GM06990 (cell line): ENCODE data around the gene NAA38.

Source experiments
- DNase-seq: peaks from one replicate; pipeline ENCODE4 v3.0.0-alpha.2; 2011; ENCODE audit not compliant: insufficient read length; ENCODE audit errors: extremely low read depth
- H3K27me3 ChIP-seq: replicated peaks from 2 replicates; pipeline ENCODE4 v1.6.0; 2011; ENCODE audit warnings: low read length; ENCODE audit not compliant: control insufficient read depth, insufficient read depth
- H3K36me3 ChIP-seq: 2 replicates; pipeline ENCODE4 v1.5.1; 2011; ENCODE audit warnings: low read length; ENCODE audit not compliant: control insufficient read depth, insufficient read depth
- H3K4me3 ChIP-seq: replicated peaks from 2 replicates; pipeline ENCODE4 v1.5.1; 2011; ENCODE audit warnings: low read depth, mild to moderate bottlenecking, control low read depth, low read length
- CTCF ChIP-seq: IDR thresholded peaks from 2 replicates; pipeline ENCODE4 v1.5.1; 2011; ENCODE audit warnings: low read length, control low read depth, mild to moderate bottlenecking, inconsistent platforms; ENCODE audit not compliant: insufficient read depth, poor library complexity, severe bottlenecking

The NAA38 gene

GRCh38 chr17:7825206-7825990 is 32.0 kb downstream of the NAA38 start:
- no peak for TF ChIP-seq CTCF
- peaks cover 2% of the 10 kb centered on the region for H3K27me3 ChIP-seq
- no peak overlapping the region for H3K4me3 ChIP-seq
- DNase-seq: no peak
- no peaks in the 10 kb centered on the region for H3K36me3 ChIP-seq

GRCh38 chr17:7824021-7824924 is 33.1 kb downstream of the NAA38 start:
- H3K4me3 ChIP-seq: no peak overlapping the region
- DNase-seq: no peak
- no peaks in the 10 kb centered on the region; the same call in 1 of the 2 replicates for H3K27me3 ChIP-seq
- TF ChIP-seq CTCF: no peak
- no peaks in the 10 kb centered on the region for H3K36me3 ChIP-seq

- no peaks in the 10 kb centered on the region; the same call in 1 of the 2 replicates for H3K27me3 ChIP-seq
- H3K36me3 ChIP-seq: no peaks in the 10 kb centered on the region
- TF ChIP-seq CTCF: no peak
- H3K4me3 ChIP-seq: no peak overlapping the region
- no peak for DNase-seq
Measured at GRCh38 chr17:7823581-7824001, 33.8 kb downstream of the NAA38 start.

GRCh38 chr17:7822126-7822525 is 35.2 kb downstream of the NAA38 start:
- Histone ChIP-seq H3K36me3 (no peaks in the 10 kb centered on the region), H3K4me3 (no peak overlapping the region), H3K27me3 (no peaks in the 10 kb centered on the region; the same call in 1 of the 2 replicates)
- TF ChIP-seq CTCF: no peak
- DNase-seq: no peak

GRCh38 chr17:7820231-7820630 is 37.1 kb downstream of the NAA38 start:
- TF ChIP-seq CTCF: no peak
- H3K4me3 ChIP-seq: no peak overlapping the region
- no peaks in the 10 kb centered on the region; the same call in 1 of the 2 replicates for H3K27me3 ChIP-seq
- no peak for DNase-seq
- no peaks in the 10 kb centered on the region for H3K36me3 ChIP-seq
